Ovary (tissue), 3 donors: ENCODE data around the gene CDKL5.

Experiments
- CTCF ChIP-seq, 3 donors: fragments of 450-650 bp in 2 of 3; fragments of 200-600 bp in 1 of 3; IDR thresholded peaks; one replicate each; pipeline versions ENCODE4 v1.5.1 to v1.8.0; 2016 to 2022; ENCODE audit warnings: antibody characterized with exemption in 3 of 3, mild to moderate bottlenecking in 1 of 3
- POLR2A ChIP-seq: fragments of 450-650 bp; IDR thresholded peaks from one replicate; pipeline ENCODE4 v1.6.1; 2017; ENCODE audit warnings: antibody characterized with exemption, mild to moderate bottlenecking, moderate library complexity
- donor health status: DM: no; HTN: no; CAD: no.

- TF ChIP-seq POLR2A = no peak
- no peak for TF ChIP-seq CTCF (IDR thresholded peaks at IDR 0.05)
Observed at GRCh38 chrX:18666614-18667013, 241.2 kb downstream of the CDKL5 start.
